Breast epithelium (tissue), 4 donors: Measurements from ENCODE around the gene ZNF606. TPM values are rescaled to one million over a fixed set of nuclear protein-coding genes. Genes with fewer than 3 reads are reported as not detected.

Experiments
- DNase-seq, 2 donors: peaks; one replicate each; pipeline ENCODE4 v3.0.0-alpha.2; 2019; ENCODE audit warnings: low spot score in 2 of 2
- H3K27ac ChIP-seq, 2 donors: fragments of 200-600 bp; sonication (generic) in 1 of 2; one replicate each; pipeline ENCODE4 v1.5.1; 2016 to 2019; ENCODE audit warnings: mild to moderate bottlenecking in 1 of 2
- H3K27me3 ChIP-seq, 2 donors: fragments of 200-600 bp; sonication (generic) in 1 of 2; one replicate each; pipeline versions ENCODE4 v1.5.1 to v1.6.0; 2017 to 2019; ENCODE audit warnings: control low read depth in 1 of 2, mild to moderate bottlenecking in 1 of 2
- H3K36me3 ChIP-seq: fragments of 200-600 bp; one replicate; pipeline ENCODE4 v1.5.1; 2019
- H3K4me1 ChIP-seq, 2 donors: fragments of 200-600 bp; sonication (generic); one replicate each; pipeline ENCODE4 v1.5.1; 2016 to 2019; ENCODE audit warnings: control low read depth in 1 of 2
- H3K4me3 ChIP-seq, 3 donors: fragments of 200-600 bp; sonication (generic); 1 replicate in 2 of 3; 2 replicates in 1 of 3; pipeline ENCODE4 v1.5.1; 2016 to 2019; ENCODE audit warnings: mild to moderate bottlenecking in 3 of 3, moderate library complexity in 2 of 3
- H3K9me3 ChIP-seq, 2 donors: fragments of 200-600 bp; sonication (generic) in 1 of 2; one replicate each; pipeline ENCODE4 v1.5.1; 2016 to 2019; ENCODE audit warnings: control low read depth in 1 of 2
- CTCF ChIP-seq, 3 donors: fragments of 450-650 bp; IDR thresholded peaks; one replicate each; pipeline ENCODE4 v1.5.1; 2016 to 2017; ENCODE audit warnings: antibody characterized with exemption in 3 of 3, mild to moderate bottlenecking in 3 of 3, moderate library complexity in 3 of 3
- POLR2A ChIP-seq: fragments of 450-650 bp; IDR thresholded peaks from one replicate; pipeline ENCODE4 v1.6.1; 2016; ENCODE audit warnings: antibody characterized with exemption, mild to moderate bottlenecking, moderate library complexity
- POLR2AphosphoS5 ChIP-seq, 3 donors: sonication (generic); formaldehyde crosslinking; IDR thresholded peaks; one replicate each; pipeline ENCODE4 v1.6.1; 2017; ENCODE audit warnings: antibody characterized with exemption in 3 of 3
- intact Hi-C: fragments of 100-400 bp; cut with DNase I; formaldehyde crosslinking; loops from one replicate; pipeline ENCODE4 v1.15.1; 2023; ENCODE audit warnings: low total_unique reads
- total RNA-seq, 3 donors: library from RNA; depleted of rRNA; stranded (reverse); fragments of >200 nt; gene quantifications; one replicate each; pipeline ENCODE4 v1.1.0, GENCODE V29; 2016

Gene ZNF606
- total RNA-seq, 3 donors from 2014 or later, result 12.0 to 46.5 (median 21.6) TPM

- Histone ChIP-seq H3K9me3 (peaks cover 66 to 95% of the 10 kb centered on the region in 2 donors), H3K4me1 (no peaks in the 10 kb centered on the region), H3K36me3 (no peaks in the 10 kb centered on the region), H3K27me3 (no peaks in the 10 kb centered on the region), H3K27ac (peak within 1 kb of the TSS; percentile 81 to 85), H3K4me3 (peak within 1 kb of the TSS; percentile 55 to 72 (median 66))
- TF ChIP-seq POLR2A, result no peak
- TF ChIP-seq POLR2AphosphoS5 (IDR thresholded peaks at IDR 0.05), result peak in 1 of 3 donors; percentile 31
- DNase-seq, result peak; percentile 53 to 57
- intact Hi-C loops, result no loop called here
Observed at GRCh38 chr19:57934820-57935665, 67.6 kb downstream of the ZNF606 start, which contains the start of gene ZNF418. Gene ZNF418, minus strand, starts transcription at chr19:57935402. Its CDS starts 1,580 bp downstream, at chr19:57933822.

- H3K9me3 ChIP-seq, result peaks cover 86 to 87% of the 10 kb centered on the region in 2 donors
- intact Hi-C loops, result no loop called here
Observed at GRCh38 chr19:57927587-57927986, 75.0 kb downstream of the ZNF606 start.

More at GRCh38 chr19:57927587-57927986, 75.0 kb downstream of the ZNF606 start:
- Histone ChIP-seq H3K27ac (no peak overlapping the region), H3K36me3 (no peaks in the 10 kb centered on the region), H3K4me1 (no peaks in the 10 kb centered on the region), H3K4me3 (peak overlapping the region in 1 of 3 donors; percentile 14), H3K27me3 (no peaks in the 10 kb centered on the region)
- no peak for DNase-seq
- TF ChIP-seq CTCF (IDR thresholded peaks at IDR 0.05) (no peak), POLR2AphosphoS5 (IDR thresholded peaks at IDR 0.05) (no peak), POLR2A (no peak)

Other genes with a start within 250 kb of the ZNF606 start
- gene ZNF586, start 233.1 kb downstream of the ZNF606 start, total RNA-seq, result 10 to 100 TPM in 2 of 3 donors, 1 to 10 TPM in 1; 9.9 to 40.5 (median 13.4) TPM
- 10 to 100 TPM in 2 of 3 donors, 1 to 10 TPM in 1; 4.0 to 71.4 (median 54.9) TPM for gene ZNF552, start 187.9 kb downstream of the ZNF606 start, total RNA-seq
- gene ZNF587B, start 172.5 kb downstream of the ZNF606 start, total RNA-seq, result 10 to 100 TPM; 10.7 to 26.6 (median 25.2) TPM
- 10 to 100 TPM; 14.4 to 45.4 (median 35.1) TPM for gene ZNF587, start 153.0 kb downstream of the ZNF606 start, total RNA-seq
- gene ZNF814, start 113.8 kb downstream of the ZNF606 start, total RNA-seq, result 10 to 100 TPM in 2 of 3 donors, 1 to 10 TPM in 1; 4.8 to 26.1 (median 17.0) TPM
- 10 to 100 TPM; 10.1 to 28.7 (median 14.4) TPM for gene ZNF417, start 86.2 kb downstream of the ZNF606 start, total RNA-seq
- gene ZNF418, start 67.4 kb downstream of the ZNF606 start, total RNA-seq, result 1 to 10 TPM; 3.2 to 8.9 (median 5.9) TPM
- 1 to 10 TPM; 4.6 to 7.5 (median 7.3) TPM for gene ZNF256, start 55.1 kb downstream of the ZNF606 start, total RNA-seq
- gene C19orf18, start 28.3 kb downstream of the ZNF606 start, total RNA-seq, result 1 to 10 TPM in 1 of 3 donors, under 1 TPM in 2; 0.44 to 3.3 (median 0.80) TPM
- 1 to 10 TPM in 1 of 3 donors, not detected in 2; 1.3 TPM for gene ZSCAN1, start 31.2 kb upstream of the ZNF606 start, total RNA-seq
- 10 to 100 TPM in 2 of 3 donors, 1 to 10 TPM in 1; 7.5 to 16.2 (median 14.4) TPM for gene ZNF135, start 56.5 kb upstream of the ZNF606 start, total RNA-seq
- 10 to 100 TPM; 29.1 to 94.4 (median 66.2) TPM for gene ZSCAN18, start 95.4 kb upstream of the ZNF606 start, total RNA-seq
- gene ZNF329, start 148.0 kb upstream of the ZNF606 start, total RNA-seq, result 10 to 100 TPM in 2 of 3 donors, 1 to 10 TPM in 1; 6.9 to 20.8 (median 13.8) TPM
- gene ZNF274, start 180.2 kb upstream of the ZNF606 start, total RNA-seq, result 10 to 100 TPM; 21.9 to 46.5 (median 39.0) TPM
- 10 to 100 TPM; 10.1 to 70.2 (median 36.1) TPM for gene ZNF544, start 226.1 kb upstream of the ZNF606 start, total RNA-seq